ENCODE data around the gene RBCK1. TPM values are rescaled to one million over a fixed set of nuclear protein-coding genes. Genes with fewer than 3 reads are reported as not detected.
"Not testable (repeated sequence)": the region's sequence is repeated elsewhere in the genome, so short reads cannot be mapped to it uniquely, and the experiment has no call there.

Gene RBCK1
- total RNA-seq, 2 experiments from 2014 or later, result 150 to 160 TPM

- intact Hi-C loops (cut with micrococcal nuclease), result loop anchor here (1.0 to 5.0 kb wide), 5 partner anchors 17 to 164 kb away; partner anchors contain the start of genes RBCK1 and ZCCHC3
Observed at GRCh38 chr20:461254-462198, 53.4 kb downstream of the RBCK1 start.

DNA sequence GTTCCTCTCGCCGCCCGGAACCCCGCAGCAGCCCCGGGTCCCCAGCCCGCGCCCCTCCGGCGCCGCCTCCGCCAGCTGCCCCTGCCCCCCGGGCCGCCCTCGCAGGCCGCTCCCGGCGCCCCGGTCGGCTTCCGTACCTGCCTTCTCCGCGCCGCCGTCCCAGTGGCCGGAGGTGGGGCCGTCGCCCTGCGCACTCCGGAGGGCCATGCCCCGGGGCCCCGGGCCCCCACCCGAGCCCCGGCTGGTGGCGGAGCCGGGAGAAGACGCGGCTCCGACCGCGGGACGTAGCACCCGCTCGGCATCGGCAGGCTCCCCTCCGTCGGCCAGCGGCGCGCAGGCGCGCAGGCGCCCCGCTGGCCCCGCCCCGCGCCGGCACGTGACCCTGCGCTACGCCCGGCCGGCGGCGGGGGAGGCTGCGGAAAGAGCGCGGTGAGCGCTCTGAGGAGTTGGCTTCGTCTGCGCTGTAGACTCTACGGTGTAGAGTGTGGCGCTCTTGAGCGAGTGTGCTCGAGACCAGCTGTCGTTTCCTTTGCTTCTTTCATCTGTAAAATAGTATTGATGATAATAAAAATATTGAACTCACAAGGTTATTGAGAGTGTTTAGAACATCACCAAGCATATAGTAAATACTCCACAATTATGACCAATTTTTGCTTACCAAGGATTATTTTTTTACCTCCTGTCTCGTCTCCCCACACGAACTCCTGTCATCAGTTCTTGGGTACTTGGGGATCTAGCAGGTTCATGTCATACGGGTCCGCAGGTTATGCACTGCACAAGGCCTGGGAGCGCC lies 54.3 kb downstream of the RBCK1 start, which contains the start of gene TBC1D20:
TSS of gene TBC1D20 (minus strand) at position 335 of the 793 bp plus-strand sequence. CDS start at position 207, 128 bp downstream.
- H3K27me3 Mint-ChIP-seq (ENCODE audit: low read depth), result no peaks in the 10 kb centered on the region
- peak within 1 kb of the TSS; percentile 96 for H3K4me3 Mint-ChIP-seq
- intact Hi-C loops (cut with micrococcal nuclease), result loop anchor here (1.0 to 5.0 kb wide), 5 partner anchors 16 to 165 kb away; partner anchors contain the start of genes RBCK1 and ZCCHC3
- peak within 1 kb of the TSS; percentile 86 for H3K27ac Mint-ChIP-seq
- peaks cover 6% of the 10 kb centered on the region for H3K36me3 Mint-ChIP-seq (ENCODE audit: low read depth)
- peaks cover under 1% of the 10 kb centered on the region for H3K9me3 Mint-ChIP-seq
- peak; percentile 86 for DNase-seq
- CTCF ChIA-PET, result interaction anchor here (1.0 to 1.4 kb wide), 2 partner anchors 14 to 132 kb away, joined by 4 to 5 read pairs; no protein-coding TSS in a partner anchor
- peaks cover 41% of the 10 kb centered on the region for H3K4me1 Mint-ChIP-seq (ENCODE audit: low read depth)

More at GRCh38 chr20:461254-462198, 53.4 kb downstream of the RBCK1 start:
- peak; percentile 45 for DNase-seq
- CTCF ChIA-PET, result interaction anchor here (1.0 to 1.4 kb wide), 2 partner anchors 15 to 131 kb away, joined by 4 to 5 read pairs; no protein-coding TSS in a partner anchor
- peak overlapping the region; percentile 86 for H3K27ac Mint-ChIP-seq
- peak overlapping the region; percentile 96 for H3K4me3 Mint-ChIP-seq
- peaks cover 6% of the 10 kb centered on the region for H3K36me3 Mint-ChIP-seq (ENCODE audit: low read depth)
- no peaks in the 10 kb centered on the region for H3K27me3 Mint-ChIP-seq (ENCODE audit: low read depth)
- peaks cover 43% of the 10 kb centered on the region for H3K4me1 Mint-ChIP-seq (ENCODE audit: low read depth)
- H3K9me3 Mint-ChIP-seq, result no peaks in the 10 kb centered on the region

DNA sequence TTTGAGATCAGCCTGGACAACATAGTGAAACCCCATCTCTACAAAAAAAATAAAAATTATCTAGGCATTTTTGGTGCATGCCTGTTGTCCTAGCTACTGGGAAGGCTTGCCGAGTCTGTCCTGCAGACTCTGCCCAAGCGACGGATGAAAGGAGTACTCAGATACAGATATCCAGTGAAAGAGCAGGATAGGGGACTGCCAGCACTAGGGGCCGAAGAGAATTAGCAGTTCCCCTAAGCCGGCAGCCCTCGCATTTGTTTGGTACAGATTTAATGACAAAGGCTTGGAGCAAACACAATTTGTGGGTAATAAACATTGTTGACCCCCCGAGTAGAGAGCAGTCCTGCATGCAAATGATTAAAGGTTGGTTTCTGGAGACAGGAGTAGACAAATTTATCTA lies 59.7 kb downstream of the RBCK1 start:
- Mint-ChIP-seq H3K36me3 (ENCODE audit: low read depth) (no peaks in the 10 kb centered on the region), H3K4me3 (no peak overlapping the region), H3K9me3 (peaks cover 1% of the 10 kb centered on the region), H3K27me3 (ENCODE audit: low read depth) (no peaks in the 10 kb centered on the region), H3K27ac (no peak overlapping the region), H3K4me1 (ENCODE audit: low read depth) (peaks cover 8% of the 10 kb centered on the region)
- CTCF ChIA-PET, result no interaction called here
- no peak for DNase-seq
- intact Hi-C loops (cut with micrococcal nuclease), result no loop called here

DNA sequence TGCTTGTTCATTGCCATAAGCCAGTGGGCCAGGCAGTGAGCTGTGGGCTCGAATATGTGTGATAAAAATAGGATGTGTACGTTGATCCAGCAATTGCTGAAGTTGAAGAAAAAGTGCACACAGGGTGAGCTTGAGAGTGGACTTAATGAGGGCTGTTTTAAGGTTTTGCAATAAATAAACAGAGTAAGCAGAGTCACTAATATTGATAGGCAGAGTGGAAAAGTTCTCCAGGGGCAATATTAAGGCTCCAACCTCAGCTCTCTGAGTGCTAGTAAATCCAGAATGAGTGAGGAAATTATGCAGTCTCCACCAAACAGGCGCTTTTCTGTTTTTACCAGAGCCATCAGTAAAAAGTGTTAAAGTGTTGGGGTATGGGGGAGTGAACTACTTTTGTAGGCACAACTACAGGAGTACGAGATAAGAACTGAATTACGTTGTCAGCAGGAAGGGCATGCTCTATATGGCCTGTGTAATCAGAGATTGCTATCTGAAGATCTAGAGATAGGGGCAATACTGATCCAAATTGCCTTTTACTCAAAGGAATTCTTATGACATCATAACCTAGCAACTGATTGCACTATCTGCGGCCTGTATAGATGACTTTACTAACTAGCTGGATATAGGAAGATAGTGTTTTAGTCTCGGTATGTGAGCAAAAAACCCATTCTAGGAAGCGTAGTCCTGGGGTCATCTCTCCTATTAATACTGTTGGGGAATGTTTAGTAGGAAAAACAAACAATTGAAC lies 61.8 kb downstream of the RBCK1 start:
- DNase-seq, result no peak
- Mint-ChIP-seq H3K9me3 (peaks cover 1% of the 10 kb centered on the region), H3K36me3 (ENCODE audit: low read depth) (peaks cover 3% of the 10 kb centered on the region), H3K27ac (no peak overlapping the region), H3K4me3 (no peak overlapping the region), H3K4me1 (ENCODE audit: low read depth) (peaks cover 4% of the 10 kb centered on the region), H3K27me3 (ENCODE audit: low read depth) (no peaks in the 10 kb centered on the region)
- CTCF ChIA-PET, result interaction anchor here (0.9 kb wide), 1 partner anchor 116 kb away, joined by 4 read pairs; no protein-coding TSS in a partner anchor
- intact Hi-C loops (cut with micrococcal nuclease), result no loop called here

DNA sequence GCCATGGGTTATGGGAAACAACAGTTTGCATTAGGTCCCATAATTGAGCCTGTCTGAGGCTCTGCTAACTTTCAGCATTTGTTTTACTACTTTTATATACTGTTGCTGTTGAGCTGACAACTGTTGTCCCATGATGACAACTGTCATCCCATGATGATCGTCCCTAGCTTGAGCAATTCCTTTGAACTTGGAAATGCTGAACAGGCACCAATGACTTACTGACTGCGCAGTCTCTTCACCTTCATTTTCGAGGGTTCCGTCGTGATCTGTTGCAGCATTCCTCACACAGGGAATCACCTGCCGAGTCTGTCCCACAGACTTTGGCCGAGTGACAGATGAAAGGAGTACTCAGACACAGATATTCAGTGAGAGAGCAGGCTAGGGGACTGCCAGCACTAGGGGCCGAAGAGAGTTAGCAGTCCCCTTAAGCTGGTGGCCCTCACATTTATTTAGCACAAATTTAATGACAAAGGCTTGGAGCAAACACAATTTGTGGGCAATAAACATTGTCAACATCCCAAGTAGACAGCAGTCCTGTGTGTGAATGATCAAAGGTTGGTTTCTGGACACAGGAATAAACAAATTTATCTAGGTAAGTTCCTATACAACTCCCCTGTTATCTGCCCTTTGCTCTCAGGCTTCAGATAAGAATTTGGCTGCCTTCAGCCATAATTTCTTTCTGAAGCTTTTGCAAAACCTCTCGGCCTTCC lies 64.2 kb downstream of the RBCK1 start:
- CTCF ChIA-PET, result interaction anchor here (0.8 to 1.8 kb wide), 2 partner anchors 9 to 65 kb away, joined by 3 to 4 read pairs; no protein-coding TSS in a partner anchor
- Mint-ChIP-seq H3K4me3 (no peak overlapping the region), H3K27ac (no peak overlapping the region), H3K36me3 (ENCODE audit: low read depth) (peaks cover 3% of the 10 kb centered on the region), H3K4me1 (ENCODE audit: low read depth) (peaks cover 4% of the 10 kb centered on the region), H3K27me3 (ENCODE audit: low read depth) (no peaks in the 10 kb centered on the region), H3K9me3 (peaks cover 1% of the 10 kb centered on the region)
- DNase-seq, result no peak
- intact Hi-C loops (cut with micrococcal nuclease), result no loop called here

GRCh38 chr20:472889-473292 lies 64.8 kb downstream of the RBCK1 start:
- H3K36me3 Mint-ChIP-seq (ENCODE audit: low read depth), result peaks cover 3% of the 10 kb centered on the region
- no peaks in the 10 kb centered on the region for H3K9me3 Mint-ChIP-seq
- peaks cover 4% of the 10 kb centered on the region for H3K4me1 Mint-ChIP-seq (ENCODE audit: low read depth)
- intact Hi-C loops (cut with micrococcal nuclease), result no loop called here
- CTCF ChIA-PET, result interaction anchor here (0.8 to 1.0 kb wide), 2 partner anchors 9 to 10 kb away, joined by 3 read pairs; no protein-coding TSS in a partner anchor
- no peak overlapping the region for H3K4me3 Mint-ChIP-seq
- no peak for DNase-seq
- no peak overlapping the region for H3K27ac Mint-ChIP-seq
- H3K27me3 Mint-ChIP-seq (ENCODE audit: low read depth), result no peaks in the 10 kb centered on the region

DNA sequence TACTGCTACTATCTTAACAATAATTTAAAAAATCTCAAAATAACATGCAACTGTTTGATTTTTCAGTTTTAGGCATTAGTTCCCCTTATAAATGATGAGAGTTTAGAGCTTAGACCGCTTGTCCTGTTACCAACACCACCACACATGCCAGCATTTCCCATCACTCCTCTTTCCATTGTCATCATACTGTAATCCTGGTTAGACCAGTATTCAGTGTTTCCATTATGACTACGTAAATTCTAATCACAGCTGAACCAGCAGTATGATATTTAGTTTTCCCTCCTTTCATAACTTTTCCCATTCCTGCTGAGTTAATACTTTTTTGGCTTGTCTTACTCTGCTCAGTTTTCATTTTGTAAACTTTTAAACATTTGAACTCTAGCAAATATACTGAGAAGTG lies 66.5 kb downstream of the RBCK1 start:
- peaks cover 14% of the 10 kb centered on the region for H3K36me3 Mint-ChIP-seq (ENCODE audit: low read depth)
- no peaks in the 10 kb centered on the region for H3K9me3 Mint-ChIP-seq
- H3K27me3 Mint-ChIP-seq (ENCODE audit: low read depth), result no peaks in the 10 kb centered on the region
- DNase-seq, result no peak
- intact Hi-C loops (cut with micrococcal nuclease), result no loop called here
- no peak overlapping the region for H3K4me3 Mint-ChIP-seq
- CTCF ChIA-PET, result interaction anchor here (1.1 kb wide), 1 partner anchor 112 kb away, joined by 3 read pairs; no protein-coding TSS in a partner anchor
- no peak overlapping the region for H3K27ac Mint-ChIP-seq
- peaks cover 10% of the 10 kb centered on the region for H3K4me1 Mint-ChIP-seq (ENCODE audit: low read depth)

- no peaks in the 10 kb centered on the region for H3K9me3 Mint-ChIP-seq
- H3K4me3 Mint-ChIP-seq, result no peak overlapping the region
- H3K27me3 Mint-ChIP-seq (ENCODE audit: low read depth), result no peaks in the 10 kb centered on the region
- intact Hi-C loops (cut with micrococcal nuclease), result no loop called here
- peaks cover 10% of the 10 kb centered on the region for H3K4me1 Mint-ChIP-seq (ENCODE audit: low read depth)
- no peak overlapping the region for H3K27ac Mint-ChIP-seq
- DNase-seq, result no peak
- CTCF ChIA-PET, result interaction anchor here (0.7 to 4.7 kb wide), 5 partner anchors 14 to 121 kb away, joined by 3 to 40 read pairs (median 5); partner anchors contain the start of gene TBC1D20
- H3K36me3 Mint-ChIP-seq (ENCODE audit: low read depth), result peaks cover 14% of the 10 kb centered on the region
Observed at GRCh38 chr20:475463-476357, 67.6 kb downstream of the RBCK1 start.

DNA sequence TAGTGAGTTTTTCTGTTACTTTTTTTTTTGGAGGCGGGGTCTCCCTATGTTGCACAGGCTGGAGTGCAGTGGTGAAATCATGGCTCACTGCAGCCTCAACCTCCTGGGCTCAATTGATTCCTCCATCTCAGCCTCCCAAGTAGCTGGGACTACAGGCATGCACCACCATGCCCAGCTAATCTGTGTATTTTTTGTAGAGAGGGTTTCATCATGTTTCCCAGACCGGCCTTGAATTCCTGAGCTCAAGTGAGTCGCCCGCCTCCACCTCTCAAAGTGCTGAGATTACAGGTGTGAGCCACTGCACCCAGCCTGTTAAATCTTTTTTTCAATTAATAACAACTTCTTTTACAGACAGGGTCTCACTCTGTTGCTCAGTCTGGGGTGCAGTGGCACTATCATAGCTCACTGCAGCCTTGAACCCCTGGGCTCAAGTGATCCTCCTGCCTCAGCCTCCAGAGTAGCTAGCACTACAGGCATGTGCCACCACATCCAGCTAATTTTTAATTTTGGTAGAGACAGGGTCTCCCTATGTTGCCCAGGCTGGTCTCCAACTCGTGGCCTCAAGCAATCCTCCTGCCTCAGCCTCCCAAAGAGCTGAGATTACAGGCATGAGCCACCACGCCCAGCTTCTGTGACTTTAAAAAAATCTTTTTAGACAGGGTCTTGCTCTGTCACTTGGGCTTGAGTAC lies 68.6 kb downstream of the RBCK1 start:
- intact Hi-C loops (cut with micrococcal nuclease); H3K27ac Mint-ChIP-seq; H3K4me3 Mint-ChIP-seq; DNase-seq; H3K9me3 Mint-ChIP-seq; H3K27me3 Mint-ChIP-seq (ENCODE audit: low read depth): not testable (repeated sequence)
- Mint-ChIP-seq H3K36me3 (ENCODE audit: low read depth) (peaks cover 14% of the 10 kb centered on the region), H3K4me1 (ENCODE audit: low read depth) (peaks cover 12% of the 10 kb centered on the region)
- CTCF ChIA-PET, result interaction anchor here (0.6 to 4.7 kb wide), 8 partner anchors 15 to 122 kb away, joined by 3 to 40 read pairs (median 4); partner anchors contain the start of gene TBC1D20
